HL-60/S4 treated with retinoic acid at 250 ng/mL for 4 days and 3 days (cell line): Measurements from ENCODE around the gene RALGAPB.

Experiments
- in situ Hi-C: fragments of 300-500 bp; cut with MboI; formaldehyde crosslinking; loops from 2 replicates; pipeline ENCODE4 v1.7.0; 2022; ENCODE audit warnings: low sequenced_read_pairs

The RALGAPB gene

GRCh38 chr20:38603286-38603685, 130.6 kb downstream of the RALGAPB start:
- in situ Hi-C loops: no loop called here

- in situ Hi-C loops: no loop called here
These were observed 132.2 kb downstream of the RALGAPB start for GRCh38 chr20:38604873-38605303.

GRCh38 chr20:38607351-38607750, 134.7 kb downstream of the RALGAPB start:
- in situ Hi-C loops: no loop called here

- in situ Hi-C loops: no loop called here
These were observed 135.5 kb downstream of the RALGAPB start for GRCh38 chr20:38608188-38608587.

- in situ Hi-C loops: no loop called here
These were observed 137.2 kb downstream of the RALGAPB start for GRCh38 chr20:38609815-38610214.

GRCh38 chr20:38610521-38610920, 137.9 kb downstream of the RALGAPB start:
- in situ Hi-C loops: no loop called here

GRCh38 chr20:38612751-38613515, 140.3 kb downstream of the RALGAPB start:
- in situ Hi-C loops: no loop called here

GRCh38 chr20:38615283-38615682, 142.6 kb downstream of the RALGAPB start:
- in situ Hi-C loops: no loop called here

- in situ Hi-C loops: no loop called here
These were observed 143.8 kb downstream of the RALGAPB start for GRCh38 chr20:38616457-38616856.

- in situ Hi-C loops: no loop called here
These were observed 144.6 kb downstream of the RALGAPB start for GRCh38 chr20:38617011-38617829.

GRCh38 chr20:38617830-38618196, 145.2 kb downstream of the RALGAPB start:
- in situ Hi-C loops: no loop called here

GRCh38 chr20:38620441-38620840, 147.8 kb downstream of the RALGAPB start:
- in situ Hi-C loops: no loop called here

GRCh38 chr20:38623061-38623460, 150.4 kb downstream of the RALGAPB start:
- in situ Hi-C loops: no loop called here

GRCh38 chr20:38624084-38624483, 151.4 kb downstream of the RALGAPB start:
- in situ Hi-C loops: no loop called here

- in situ Hi-C loops: loop anchor here (25.0 kb wide), 2 partner anchors 286 to 411 kb away; no protein-coding TSS in a partner anchor
These were observed 153.3 kb downstream of the RALGAPB start for GRCh38 chr20:38625896-38626295.

GRCh38 chr20:38626921-38627659, 154.4 kb downstream of the RALGAPB start:
- in situ Hi-C loops: loop anchor here (25.0 kb wide), 2 partner anchors 285 to 410 kb away; no protein-coding TSS in a partner anchor
